Endometrial microvascular endothelial cells (primary cell): ENCODE measurements around the gene ACSM3. TPM values are rescaled to one million over a fixed set of nuclear protein-coding genes. Genes with fewer than 3 reads are reported as not detected.
"Not testable (repeated sequence)": the region's sequence is repeated elsewhere in the genome, so short reads cannot be mapped to it uniquely, and the experiment has no call there.

Source experiments
- in situ Hi-C: cut with HindIII; loops from 2 replicates; pipeline ENCODE4 v1.10.0; 2017; ENCODE audit warnings: low sequenced_read_pairs, low pct_unique_long_range_greater_than_20kb; ENCODE audit errors: inconsistent ontology term
- total RNA-seq: library from RNA; depleted of rRNA; stranded (reverse); fragments of >200 nt; gene quantifications from one replicate; pipeline ENCODE4 v1.2.3, GENCODE V29; 2015; ENCODE audit errors: inconsistent ontology term

ACSM3 gene
- total RNA-seq = not detected

- in situ Hi-C loops = no loop called here
Observed at GRCh38 chr16:20763461-20764232, at the start of gene ACSM3. Gene ACSM3 (plus strand): TSS chr16:20764014. CDS start chr16:20770035, 6,021 bp downstream.

GRCh38 chr16:20717718-20718117, 46.1 kb upstream of the ACSM3 start:
- in situ Hi-C loops = not testable (repeated sequence)

GRCh38 chr16:20720251-20720650, 43.6 kb upstream of the ACSM3 start:
- in situ Hi-C loops = no loop called here

- in situ Hi-C loops = no loop called here
Observed at GRCh38 chr16:20726661-20727060, 37.2 kb upstream of the ACSM3 start.

- in situ Hi-C loops = no loop called here
Observed at GRCh38 chr16:20727181-20727580, 36.6 kb upstream of the ACSM3 start.

GRCh38 chr16:20729141-20729540, 34.7 kb upstream of the ACSM3 start:
- in situ Hi-C loops = no loop called here

- in situ Hi-C loops = no loop called here
Observed at GRCh38 chr16:20734056-20734455, 29.8 kb upstream of the ACSM3 start.

GRCh38 chr16:20734782-20735181, 29.0 kb upstream of the ACSM3 start:
- in situ Hi-C loops = no loop called here

- in situ Hi-C loops = no loop called here
Observed at GRCh38 chr16:20735490-20735889, 28.3 kb upstream of the ACSM3 start.

- in situ Hi-C loops = no loop called here
Observed at GRCh38 chr16:20740007-20740883, 23.6 kb upstream of the ACSM3 start.

GRCh38 chr16:20740901-20741521, 22.8 kb upstream of the ACSM3 start:
- in situ Hi-C loops = no loop called here

GRCh38 chr16:20741554-20742285, 22.1 kb upstream of the ACSM3 start, which contains the start of gene THUMPD1:
Gene THUMPD1 (minus strand): TSS chr16:20741818. CDS start chr16:20741739, 79 bp downstream.
- in situ Hi-C loops = no loop called here

- in situ Hi-C loops = no loop called here
Observed at GRCh38 chr16:20743591-20743990, 20.2 kb upstream of the ACSM3 start.

- in situ Hi-C loops = no loop called here
Observed at GRCh38 chr16:20744922-20745440, 18.8 kb upstream of the ACSM3 start.

GRCh38 chr16:20746461-20746860, 17.4 kb upstream of the ACSM3 start:
- in situ Hi-C loops = no loop called here

- in situ Hi-C loops = no loop called here
Observed at GRCh38 chr16:20747030-20747816, 16.6 kb upstream of the ACSM3 start.

- in situ Hi-C loops = no loop called here
Observed at GRCh38 chr16:20749474-20749873, 14.3 kb upstream of the ACSM3 start.

- in situ Hi-C loops = no loop called here
Observed at GRCh38 chr16:20750558-20750957, 13.3 kb upstream of the ACSM3 start.
